ENCODE data around the gene HDAC9.
A peak's percentile ranks its signal among the peaks of the same experiment; 100 is the strongest.
"Not testable (repeated sequence)": the region's sequence is repeated elsewhere in the genome, so short reads cannot be mapped to it uniquely, and the experiment has no call there.

HDAC9 gene

DNA sequence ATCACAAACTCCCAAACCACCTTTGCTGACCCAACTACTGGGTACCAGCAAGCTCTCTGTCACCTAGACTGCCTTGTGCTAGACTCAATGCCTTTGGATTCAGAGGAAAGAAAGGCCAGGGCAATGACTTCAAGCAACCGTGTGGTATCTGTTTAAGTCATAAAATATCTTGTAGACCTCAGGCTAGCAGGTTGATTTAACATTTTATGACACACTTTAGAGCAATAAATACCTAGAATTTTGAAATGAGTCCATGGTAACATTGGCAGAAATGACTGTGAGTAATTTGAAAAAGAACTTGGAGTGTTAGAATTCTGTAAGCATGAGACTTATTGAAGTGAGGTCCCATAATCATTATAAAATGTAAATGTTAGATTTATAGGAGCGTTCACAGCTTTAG, 534.7 kb downstream of the HDAC9 start:
- no peak overlapping the region for H3K27ac ChIP-seq
- TF ChIP-seq ZFX (IDR thresholded peaks at IDR 0.05; ENCODE audit: borderline replicate concordance) (no peak), CTCF (IDR thresholded peaks at IDR 0.05) (no peak)

- H3K27ac ChIP-seq = not testable (repeated sequence)
These were observed 537.4 kb downstream of the HDAC9 start for GRCh38 chr7:19032942-19033341.

DNA sequence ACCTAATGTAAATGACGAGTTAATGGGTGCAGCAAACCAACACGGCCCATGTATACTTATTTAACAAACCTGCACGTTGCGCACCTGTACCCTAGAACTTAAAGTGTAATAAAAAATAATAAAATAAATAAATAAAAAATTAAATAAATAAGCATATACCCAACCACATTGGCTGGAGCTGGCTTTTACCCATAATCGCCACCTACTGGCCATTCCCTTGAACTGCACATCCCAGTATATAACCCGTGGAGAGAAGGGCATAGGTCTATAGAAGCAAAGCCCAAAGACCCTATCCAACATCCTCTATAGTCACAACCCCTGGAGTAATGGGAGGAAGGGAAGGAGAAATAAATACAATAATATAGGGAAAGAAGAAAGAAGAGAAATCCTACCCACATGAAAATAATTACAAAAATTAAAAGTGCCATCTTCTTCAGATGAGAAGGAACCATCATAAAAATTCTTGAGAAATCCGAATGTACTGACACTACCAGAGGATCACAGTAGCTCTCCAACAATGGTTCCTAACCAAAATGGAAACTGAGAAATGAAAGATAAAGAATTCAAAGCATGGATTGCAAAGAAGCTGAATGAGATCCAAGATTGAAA, 556.3 kb downstream of the HDAC9 start:
- no peak overlapping the region for H3K27ac ChIP-seq
- TF ChIP-seq ZFX (IDR thresholded peaks at IDR 0.05; ENCODE audit: borderline replicate concordance) = no peak
- peak; percentile 92 for TF ChIP-seq CTCF (IDR thresholded peaks at IDR 0.05)

Measured in 22Rv1 (cell line).